Non-pigmented ciliary epithelial cell (primary cell): ENCODE measurements around the gene SLC2A11.
"Not testable (repeated sequence)": the region's sequence is repeated elsewhere in the genome, so short reads cannot be mapped to it uniquely, and the experiment has no call there.

ENCODE experiments used
- DNase-seq: peaks from one replicate; pipeline ENCODE4 v3.0.0-alpha.2; 2010; ENCODE audit warnings: low read depth

SLC2A11 gene

DNA sequence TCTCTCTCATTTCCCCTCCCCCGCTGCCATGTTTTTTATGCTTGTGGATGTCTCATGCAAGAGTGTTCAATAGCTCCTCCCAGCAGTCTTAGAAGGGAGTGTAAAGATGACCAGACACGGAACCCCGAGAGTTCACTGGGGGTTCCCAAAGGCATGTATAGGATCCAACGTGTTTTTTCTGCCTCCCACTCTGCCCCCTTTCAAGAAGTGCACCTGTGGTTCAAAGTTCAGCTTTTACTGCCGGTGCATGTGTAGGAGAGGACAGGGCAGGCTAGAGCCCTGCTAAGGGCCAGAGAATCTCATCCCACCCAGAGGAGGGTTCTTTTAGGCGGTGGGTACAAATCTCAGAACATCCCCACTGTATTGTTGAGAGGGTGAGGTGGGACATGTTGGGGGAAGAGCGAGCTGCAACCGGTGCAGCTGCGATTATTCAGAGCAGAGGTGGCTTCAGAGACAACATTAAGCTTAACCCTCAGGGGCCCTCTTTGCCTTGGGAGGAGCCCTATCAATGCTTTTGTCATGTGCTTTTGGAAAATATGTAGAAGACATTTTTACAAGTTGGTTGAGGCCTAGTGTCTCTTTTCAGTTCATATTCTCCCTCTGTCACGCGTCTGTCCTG is 51.0 kb downstream of the SLC2A11 start:
- DNase-seq, result no peak

DNA sequence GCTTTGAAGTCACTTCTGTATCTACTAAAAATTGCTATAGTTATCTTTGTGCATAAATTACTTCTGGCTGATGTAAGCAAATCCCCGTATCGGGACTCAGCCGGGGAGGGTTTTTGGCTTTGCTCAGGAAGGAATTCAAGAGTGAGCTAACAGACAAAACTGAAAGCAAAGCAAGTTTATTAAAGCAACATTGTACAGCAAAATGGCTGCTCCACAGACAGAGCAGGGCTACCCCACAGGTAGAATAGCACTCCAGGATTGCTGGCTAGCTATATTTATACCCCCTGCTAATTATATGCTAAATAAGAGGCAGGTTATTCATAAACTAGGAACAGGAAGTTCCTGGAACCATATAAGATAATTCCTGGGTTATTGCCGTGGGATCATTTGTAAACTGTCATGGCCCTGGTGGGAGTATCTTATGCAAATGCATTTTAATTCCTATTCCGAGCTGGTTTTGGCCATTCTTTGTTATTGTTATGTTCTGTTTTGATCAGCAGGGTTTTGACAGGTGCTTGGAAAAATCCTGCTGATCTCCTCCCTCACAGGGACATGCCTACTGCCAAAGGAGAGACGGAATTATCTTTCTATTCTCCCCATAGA is 51.7 kb downstream of the SLC2A11 start:
- no peak for DNase-seq

DNA sequence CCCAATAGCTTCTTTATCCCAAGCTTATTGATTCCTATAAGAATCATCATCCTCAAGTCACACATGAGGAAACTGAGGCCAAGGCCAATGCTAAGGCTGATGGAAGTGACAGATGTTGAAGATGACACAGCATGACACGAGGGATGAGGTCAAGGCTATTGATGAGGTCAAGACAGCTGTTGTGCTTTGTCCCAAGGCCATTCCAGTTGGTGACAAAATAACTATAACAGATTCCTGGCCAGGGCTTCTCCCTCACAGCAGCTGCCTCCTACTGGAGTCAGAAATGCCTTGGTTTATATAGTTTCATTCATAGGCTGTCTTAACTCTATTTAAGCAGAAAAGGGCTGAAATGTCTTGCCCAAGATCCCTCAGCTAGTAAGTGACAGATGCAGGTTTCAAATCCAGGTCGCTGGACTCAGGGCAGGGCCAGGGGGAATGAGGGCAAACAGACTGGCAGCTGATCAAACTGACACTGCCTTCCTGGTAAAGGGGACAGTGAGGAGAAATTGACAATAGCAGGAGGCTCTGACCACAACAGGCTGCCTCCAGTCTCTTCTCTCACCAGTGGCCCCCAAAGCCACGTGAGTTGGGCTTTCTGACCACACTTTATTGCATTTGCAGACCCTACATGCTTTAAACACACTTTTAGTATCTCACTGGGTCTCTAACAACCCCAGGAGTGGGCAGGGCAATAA is 53.0 kb downstream of the SLC2A11 start:
- no peak for DNase-seq

DNA sequence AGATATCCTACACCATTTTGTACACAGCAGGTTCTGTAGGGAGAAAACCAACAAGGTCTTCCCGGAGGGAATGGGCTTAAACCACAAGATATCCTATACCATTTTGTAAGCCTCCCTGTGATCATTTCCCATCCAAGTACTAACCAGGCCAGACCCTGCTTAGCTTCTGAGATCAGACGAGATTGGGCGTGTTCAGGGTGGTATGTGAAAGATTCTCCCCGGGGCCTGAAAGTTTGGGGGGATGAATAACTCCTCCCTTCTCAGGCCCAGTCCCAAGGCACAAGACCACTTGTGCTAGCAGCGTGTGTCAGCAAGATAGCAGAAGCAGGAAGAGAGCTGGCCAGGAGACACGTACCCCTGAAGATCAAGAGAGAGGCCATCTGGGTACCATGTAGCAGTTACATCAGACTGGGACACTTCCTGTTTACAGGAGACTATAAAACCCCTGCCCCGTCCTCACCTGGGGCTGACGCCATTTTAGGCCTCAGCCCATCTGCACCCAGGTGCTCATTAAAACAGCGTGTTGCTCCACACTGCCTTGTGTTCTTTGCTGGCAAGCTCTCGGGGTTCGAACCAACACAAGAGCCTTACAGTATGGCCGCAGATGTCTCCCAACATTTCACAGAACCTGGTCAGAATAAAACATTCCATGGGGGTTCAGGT is 53.8 kb downstream of the SLC2A11 start:
- no peak for DNase-seq

DNA sequence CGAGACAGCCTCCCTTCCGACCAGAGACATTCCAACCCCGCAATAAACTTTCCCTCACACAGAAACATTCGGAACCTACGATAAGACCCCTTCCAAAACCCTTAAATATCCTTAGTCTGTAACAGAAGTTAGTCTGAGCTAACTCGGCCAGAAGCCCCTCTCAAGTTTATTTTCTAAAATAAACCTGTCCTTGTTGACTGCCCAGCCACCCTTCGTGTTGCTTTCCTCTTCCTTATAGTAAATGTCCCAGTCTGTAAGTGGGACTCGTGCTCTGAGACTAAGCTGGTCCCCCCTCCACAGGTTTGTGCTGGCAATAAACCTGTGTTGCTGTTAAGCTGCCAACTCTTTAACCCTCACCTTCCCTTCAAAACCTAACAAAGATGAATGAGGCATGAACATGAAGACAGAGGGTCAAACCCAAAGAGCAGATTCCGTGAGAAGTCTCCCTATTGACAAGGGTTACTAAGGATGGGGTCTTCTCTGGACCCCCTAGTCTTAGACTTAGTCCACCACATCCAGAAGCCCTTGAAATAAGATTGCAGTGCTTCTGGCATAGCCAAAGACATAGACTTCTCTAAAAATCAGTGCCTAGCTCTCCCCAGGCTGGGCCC is 54.7 kb downstream of the SLC2A11 start:
- DNase-seq, result no peak

DNA sequence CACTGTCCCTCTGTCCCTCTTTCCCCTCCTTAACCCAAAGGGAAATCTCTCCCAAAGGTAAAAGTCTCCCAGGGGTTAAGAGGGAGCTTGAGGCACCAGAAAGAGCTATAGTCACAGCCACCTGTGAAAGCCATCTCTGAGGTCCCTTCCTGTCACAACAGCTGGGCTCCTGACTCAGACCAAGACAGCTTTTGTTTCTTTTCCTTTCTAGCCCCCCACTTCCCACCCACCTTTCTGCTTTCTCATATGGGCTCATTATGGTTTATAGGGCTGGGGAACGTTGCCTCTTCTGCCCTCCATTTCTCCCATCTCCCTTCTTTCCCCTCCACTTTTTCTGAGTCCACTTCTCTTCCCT is 55.6 kb downstream of the SLC2A11 start:
- DNase-seq, result no peak

DNA sequence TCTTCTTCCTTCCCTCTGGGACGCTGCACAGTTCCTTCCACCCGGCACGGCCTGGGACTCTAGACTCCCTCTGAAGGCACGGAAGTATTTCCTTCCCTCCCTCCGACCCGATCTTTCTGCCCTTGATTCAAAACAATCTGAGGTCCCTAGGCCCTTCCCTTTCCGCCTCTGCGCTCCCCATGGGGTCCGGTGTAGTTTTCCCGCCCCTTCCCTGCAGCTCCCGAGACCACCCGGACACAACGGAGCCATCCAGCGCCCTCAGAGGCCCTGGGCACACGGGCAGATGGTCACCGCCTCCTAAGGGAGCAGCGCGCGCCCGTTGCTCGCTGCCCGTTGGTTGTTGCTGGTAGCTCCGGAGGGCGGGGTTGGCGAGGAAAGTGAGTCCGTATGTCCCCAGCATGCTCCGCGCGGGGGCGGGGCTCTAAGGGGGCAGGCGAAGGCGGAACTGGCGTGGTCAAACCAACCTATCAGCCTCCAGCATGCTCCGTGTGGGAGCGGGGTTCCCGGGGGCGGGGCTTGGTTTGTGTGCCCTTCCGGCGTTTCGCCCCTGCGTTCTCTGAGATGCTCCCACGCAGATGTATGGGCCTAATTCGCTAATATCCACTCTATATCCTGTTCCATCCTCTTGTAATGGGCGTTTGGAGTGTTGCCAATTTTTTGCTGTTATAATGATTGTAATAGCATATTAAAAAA is 56.1 kb downstream of the SLC2A11 start:
- DNase-seq, result peak; percentile 96

DNA sequence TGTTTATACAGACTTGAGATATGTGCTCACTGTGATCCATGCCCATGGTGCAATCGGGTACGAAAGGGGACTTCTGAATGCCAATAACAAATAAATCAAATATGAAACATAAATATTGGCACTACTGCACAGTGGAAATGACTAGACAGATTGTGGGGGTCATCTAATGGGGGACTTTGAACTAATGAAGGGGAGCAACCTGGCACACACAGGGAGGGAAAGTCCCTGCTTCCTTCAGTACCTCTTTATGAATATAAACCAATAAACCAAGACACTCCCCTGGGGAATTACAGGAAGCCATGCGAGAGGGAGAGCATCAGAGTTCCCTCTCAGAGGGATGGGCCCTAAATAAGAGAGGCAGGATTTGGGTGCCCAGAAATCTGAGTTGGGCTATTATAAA is 57.6 kb downstream of the SLC2A11 start:
- no peak for DNase-seq

DNA sequence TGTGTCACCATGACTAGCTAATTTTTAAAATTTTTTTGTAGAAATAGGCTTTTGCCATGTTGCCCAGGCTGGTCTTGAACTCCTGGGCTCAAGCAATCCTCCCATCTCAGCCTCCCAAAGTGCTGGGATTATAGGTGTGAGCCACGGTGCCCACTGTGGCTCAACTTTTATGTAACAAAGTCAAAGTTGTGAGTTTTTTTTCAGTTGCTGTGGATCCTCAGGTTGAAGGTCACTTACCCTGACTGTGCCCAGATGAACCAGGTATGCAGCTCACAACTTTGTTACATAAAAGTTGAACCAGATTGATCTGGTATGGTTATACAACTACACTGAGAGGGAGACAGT is 62.6 kb downstream of the SLC2A11 start:
- not testable (repeated sequence) for DNase-seq

DNA sequence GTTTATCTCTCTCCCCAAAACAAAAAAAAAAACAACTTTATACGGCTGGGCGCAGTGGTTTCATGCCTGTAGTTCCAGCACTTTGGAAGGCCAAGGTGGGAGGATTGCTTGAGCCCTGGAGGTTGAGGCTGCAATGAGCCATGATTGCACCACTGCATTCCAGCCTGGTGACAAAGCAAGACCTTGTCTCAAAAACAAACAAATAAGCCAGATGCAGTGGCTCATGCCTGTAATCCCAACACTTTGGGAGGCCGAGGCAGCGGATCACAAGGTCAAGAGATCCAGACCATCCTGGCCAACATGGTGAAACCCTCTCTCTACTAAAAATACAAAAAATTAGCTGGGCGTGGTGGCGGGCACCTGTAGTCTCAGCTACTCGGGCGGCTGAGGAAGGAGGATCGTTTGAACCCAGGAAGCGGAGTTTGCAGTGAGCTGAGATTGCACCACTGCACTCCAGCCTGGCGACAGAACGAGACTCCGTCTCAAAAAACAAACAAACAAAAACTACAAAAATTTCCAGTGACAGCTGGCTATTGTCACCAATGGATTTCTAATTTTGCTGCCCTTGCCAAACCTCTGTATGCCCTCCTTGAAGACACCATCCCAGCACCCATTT is 64.0 kb downstream of the SLC2A11 start:
- not testable (repeated sequence) for DNase-seq

DNA sequence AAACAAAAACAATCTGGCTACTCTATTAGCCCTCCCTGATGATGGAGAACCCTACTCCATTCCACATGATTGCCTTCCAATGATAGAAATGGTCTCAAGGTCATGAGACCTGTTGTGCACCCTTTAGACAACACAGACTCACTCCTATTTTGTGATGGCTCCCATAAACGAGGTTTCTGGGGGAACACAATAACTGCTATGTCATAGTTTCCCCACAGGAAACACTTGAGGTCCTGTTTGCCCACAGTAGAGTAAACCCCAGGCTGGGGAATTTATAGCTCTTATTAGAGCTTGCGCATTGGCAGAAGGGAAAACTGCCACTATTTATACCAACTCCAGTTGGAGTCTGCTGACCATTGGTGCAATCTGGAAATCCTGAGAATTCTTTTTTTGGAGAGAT is 65.2 kb downstream of the SLC2A11 start:
- DNase-seq, result no peak

DNA sequence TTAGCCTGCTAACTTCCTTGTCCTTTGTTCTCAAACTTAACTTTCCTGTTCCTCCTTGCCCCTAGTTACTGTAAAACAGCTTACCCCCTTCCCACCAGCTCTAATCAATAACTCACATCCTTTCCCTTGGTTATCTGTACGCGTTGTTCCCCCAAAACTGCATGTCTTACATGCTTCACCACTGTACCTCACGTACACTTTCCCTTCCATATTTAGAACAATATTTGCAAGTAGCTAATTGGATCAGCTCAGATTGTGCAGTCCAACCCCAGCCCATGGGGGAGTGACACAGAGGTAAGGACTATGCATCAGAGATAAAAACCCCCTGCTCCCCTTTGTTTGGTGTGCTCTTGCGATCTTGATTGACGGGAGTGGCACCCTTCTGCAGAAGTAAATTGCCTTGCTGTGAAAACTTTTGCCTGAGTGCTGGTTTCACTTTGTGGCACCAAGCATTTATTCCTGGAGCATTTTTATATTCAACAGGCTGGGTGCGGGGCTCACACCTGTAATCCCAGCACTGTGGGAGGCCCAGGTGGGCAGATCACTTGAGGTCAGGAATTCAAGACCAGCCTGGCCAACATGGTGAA is 67.4 kb downstream of the SLC2A11 start:
- no peak for DNase-seq

DNA sequence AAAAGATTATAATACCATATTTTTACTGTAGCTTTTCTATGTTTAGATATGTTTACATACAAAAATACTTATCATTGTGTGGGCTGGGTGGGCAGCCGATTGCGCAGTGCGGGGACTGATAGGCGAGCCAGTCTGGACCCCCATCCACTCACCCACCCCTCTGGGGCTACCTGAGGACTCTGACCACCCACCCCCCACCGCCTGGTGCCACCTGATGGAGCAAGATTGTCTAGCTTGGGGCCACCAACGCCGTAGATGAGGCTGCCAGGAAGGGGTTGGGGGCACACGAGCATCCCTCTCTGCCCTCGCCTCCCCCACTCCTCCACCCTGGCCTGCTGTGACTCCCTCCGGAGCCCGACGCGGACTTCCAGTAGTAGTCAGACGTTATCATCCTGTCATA is 68.9 kb downstream of the SLC2A11 start:
- DNase-seq, result no peak
